A549 (cell line): Measurements from ENCODE around the gene ADD3. TPM values are rescaled to one million over a fixed set of nuclear protein-coding genes. Genes with fewer than 3 reads are reported as not detected.

Source experiments
- ATAC-seq, 2 experiments: fragments of 200-7000 bp in 1 of 2; fragments of >200 bp in 1 of 2; cut with Nextera tagmentation in 1 of 2; cut with Tn5 transposase in 1 of 2; 3 replicates each; pipeline versions ENCODE4 v1.8.0 to v1.9.1; 2018 to 2020; ENCODE audit warnings: mild to moderate bottlenecking in 1 of 2, moderate library complexity in 1 of 2
- CTCF ChIA-PET: fragments of 300-600 bp; sonication (Branson Sonifier 250); formaldehyde crosslinking; extraction: SDS; loops from one replicate; lab custom pipeline; 2021; ENCODE audit warnings: antibody characterized with exemption, inconsistent platforms; lab: Yijun Ruan, JAX
- POLR2A ChIA-PET: fragments of 350-600 bp; formaldehyde crosslinking; extraction: SDS; loops from one replicate; lab custom pipeline; 2021; ENCODE audit warnings: antibody characterized with exemption, inconsistent platforms; lab: Yijun Ruan, JAX
- DNase-seq, 2 experiments: peaks; one replicate each; pipeline versions ENCODE4 v3.0.0 to v3.0.0-alpha.2; 2011 to 2016; ENCODE audit warnings: low read depth in 1 of 2, low spot score in 1 of 2
- FAIRE-seq: peaks from 2 replicates; lab custom pipeline; 2011; peaks lifted over from hg19 to GRCh38; lab: Jason Lieb, UNC
- H3K27ac ChIP-seq, 2 experiments: fragments of >200 bp; sonication (Bioruptor Twin); formaldehyde crosslinking; 3 replicates each; pipeline ENCODE4 v1.5.1; 2016 to 2017
- H3K4me1 ChIP-seq: fragments of >200 bp; sonication (Bioruptor Twin); formaldehyde crosslinking; 3 replicates; pipeline ENCODE4 v1.6.1; 2016
- H3K4me2 ChIP-seq: fragments of >200 bp; sonication (Bioruptor Twin); formaldehyde crosslinking; 3 replicates; pipeline ENCODE4 v1.6.1; 2016
- H3K4me3 ChIP-seq: fragments of >200 bp; sonication (Bioruptor Twin); formaldehyde crosslinking; 3 replicates; pipeline ENCODE4 v1.5.1; 2016
- H3K9me3 ChIP-seq: fragments of >200 bp; sonication (Bioruptor Twin); formaldehyde crosslinking; 3 replicates; pipeline ENCODE4 v1.6.1; 2016
- BHLHE40 ChIP-seq: IDR thresholded peaks from 2 replicates; pipeline ENCODE4 v1.6.1; 2012; ENCODE audit warnings: low read depth, low read length, inconsistent platforms
- CHD2 ChIP-seq: fragments of 150-350 bp; IDR thresholded peaks from 2 replicates; pipeline ENCODE4 v1.6.1; 2014; ENCODE audit warnings: low read length; ENCODE audit not compliant: partially characterized antibody
- CTCF ChIP-seq: fragments of >200 bp; sonication (Bioruptor Twin); formaldehyde crosslinking; IDR thresholded peaks from 3 replicates; pipeline ENCODE4 v1.5.1; 2016
- FOSB ChIP-seq: fragments of 250-450 bp; sonication (Bioruptor Pico); IDR thresholded peaks from 2 replicates; pipeline ENCODE4 v1.5.0; 2020; ENCODE audit warnings: mild to moderate bottlenecking, moderate library complexity
- FOSL2 ChIP-seq, 2 experiments: fragments of 450-650 bp in 1 of 2; fragments of >200 bp in 1 of 2; sonication (Bioruptor Twin) in 1 of 2; formaldehyde crosslinking; IDR thresholded peaks; 2 replicates each; pipeline versions ENCODE4 v1.5.0 to v1.6.1; 2016 to 2020; ENCODE audit warnings: mild to moderate bottlenecking in 1 of 2, moderate library complexity in 1 of 2
- HDAC2 ChIP-seq: fragments of 200-600 bp; sonication (generic); IDR thresholded peaks from 2 replicates; pipeline ENCODE4 v1.6.1; 2016
- HEYL ChIP-seq: fragments of 250-450 bp; sonication (Bioruptor Pico); IDR thresholded peaks from 2 replicates; pipeline ENCODE4 v1.8.0; 2021; ENCODE audit warnings: mild to moderate bottlenecking, moderate library complexity
- HMGXB4 ChIP-seq: fragments of 250-450 bp; sonication (Bioruptor Pico); IDR thresholded peaks from 2 replicates; pipeline ENCODE4 v1.5.0; 2021; ENCODE audit warnings: mild to moderate bottlenecking, moderate library complexity, borderline replicate concordance
- HOXA7 ChIP-seq: fragments of 250-450 bp; sonication (Bioruptor Pico); IDR thresholded peaks from 2 replicates; pipeline ENCODE4 v1.5.0; 2020; ENCODE audit warnings: mild to moderate bottlenecking, moderate library complexity
- HOXB5 ChIP-seq: fragments of 250-450 bp; sonication (Bioruptor Pico); IDR thresholded peaks from 2 replicates; pipeline ENCODE4 v1.5.0; 2020; ENCODE audit warnings: mild to moderate bottlenecking, moderate library complexity
- JUN ChIP-seq, 2 experiments: fragments of >200 bp; sonication (Bioruptor Twin); formaldehyde crosslinking; IDR thresholded peaks; 2 replicates in 1 of 2; 3 replicates in 1 of 2; pipeline ENCODE4 v1.6.1; 2016 to 2017
- JUNB ChIP-seq: fragments of >200 bp; sonication (Bioruptor Twin); formaldehyde crosslinking; IDR thresholded peaks from 2 replicates; pipeline ENCODE4 v1.6.1; 2016
- KDM1A ChIP-seq: fragments of 200-600 bp; sonication (generic); IDR thresholded peaks from 2 replicates; pipeline ENCODE4 v1.6.1; 2016; ENCODE audit warnings: low read depth, mild to moderate bottlenecking
- NFE2L2 ChIP-seq: fragments of 150-350 bp; conservative IDR thresholded peaks from 2 replicates; pipeline ENCODE4 v1.6.1; 2014; ENCODE audit warnings: low read length
- PBX3 ChIP-seq: IDR thresholded peaks from 2 replicates; pipeline ENCODE4 v1.6.1; 2012
- PHF8 ChIP-seq: fragments of 200-600 bp; sonication (generic); IDR thresholded peaks from 2 replicates; pipeline ENCODE4 v1.6.1; 2016; ENCODE audit warnings: low read depth, mild to moderate bottlenecking, antibody characterized with exemption, moderate library complexity, borderline replicate concordance
- RAD21 ChIP-seq, 2 experiments: fragments of >200 bp in 1 of 2; sonication (Bioruptor Twin) in 1 of 2; formaldehyde crosslinking in 1 of 2; IDR thresholded peaks in 1 of 2; conservative IDR thresholded peaks in 1 of 2; 2 replicates in 1 of 2; 3 replicates in 1 of 2; pipeline ENCODE4 v1.6.1; 2012 to 2018; ENCODE audit warnings: inconsistent platforms in 1 of 2
- SMC3 ChIP-seq: fragments of >200 bp; sonication (Bioruptor Twin); formaldehyde crosslinking; IDR thresholded peaks from 3 replicates; pipeline ENCODE4 v1.6.1; 2018; ENCODE audit warnings: inconsistent platforms
- ZC3H11A ChIP-seq: fragments of 450-650 bp; IDR thresholded peaks from 2 replicates; pipeline ENCODE4 v1.6.1; 2014; ENCODE audit warnings: antibody characterized with exemption, mild to moderate bottlenecking
- ZSCAN20 ChIP-seq: fragments of 250-450 bp; sonication (Bioruptor Pico); IDR thresholded peaks from 2 replicates; pipeline ENCODE4 v1.8.0; 2022; ENCODE audit warnings: mild to moderate bottlenecking, moderate library complexity
- WGBS: methylation state at CpG from one replicate; pipeline ENCODE4 v1.1.6; 2017; ENCODE audit errors: missing lambda C conversion rate; 5-methylcytosine and 5-hydroxymethylcytosine counted together
- polyA plus RNA-seq, 4 experiments: library from polyadenylated mRNA; depleted of rRNA in 3 of 4; stranded (reverse); fragments of >200 nt; fragmentation: RNase III in 1 of 4; extraction: RNeasy Plus Mini Kit Qiagen cat#74134 plus additional on column Dnase treatment in 1 of 4; gene quantifications; 2 replicates in 3 of 4; 3 replicates in 1 of 4; pipeline ENCODE4 v1.2.3, GENCODE V29; 2011 to 2017

ADD3 gene
- polyA plus RNA-seq, 2 of the 4 experiments (the other 2 are of a cell fraction): 9.8 to 48.2 TPM

- TF ChIP-seq KDM1A: no peak
- no peak for TF ChIP-seq HOXA7 (CRISPR knock-in tag)
- TF ChIP-seq CHD2: no peak
- TF ChIP-seq HMGXB4 (CRISPR knock-in tag): no peak
- no peak for TF ChIP-seq FOSB (CRISPR knock-in tag)
- TF ChIP-seq ZC3H11A: no peak
- TF ChIP-seq BHLHE40: no peak
- Histone ChIP-seq H3K4me2 (no peak overlapping the region), H3K27ac (no peak overlapping the region), H3K4me3 (no peak overlapping the region), H3K4me1 (peaks cover 15% of the 10 kb centered on the region; the same call in 2 of the 3 replicates), H3K9me3 (no peaks in the 10 kb centered on the region)
- no peak for FAIRE-seq
- ChIA-PET CTCF (interaction anchor here (5.1 kb wide), 1 partner anchor 131 kb away, joined by 51 read pairs; no protein-coding TSS in a partner anchor), POLR2A (no interaction called here)
- DNase-seq: no peak
- WGBS: 55% methylated on average over 4 of the region's 4 CpGs
- no peak for ATAC-seq
Measured at GRCh38 chr10:110013630-110014293, 6.0 kb downstream of the ADD3 start.

GRCh38 chr10:110016039-110016438 lies 8.3 kb downstream of the ADD3 start:
- DNase-seq: peak; percentile 8 to 52
- Histone ChIP-seq H3K27ac (no peak overlapping the region), H3K4me1 (0 out of 3 replicates have a peak, but pooled peaks cover 5% of the 10 kb centered on the region), H3K4me2 (no peak overlapping the region), H3K9me3 (no peaks in the 10 kb centered on the region), H3K4me3 (no peak overlapping the region)
- ChIA-PET CTCF (interaction anchor here (0.5 to 5.1 kb wide), 9 partner anchors 14 to 190 kb away, joined by 3 to 51 read pairs (median 4); no protein-coding TSS in a partner anchor), POLR2A (interaction anchor here (1.4 kb wide), 1 partner anchor 132 kb away, joined by 7 read pairs; no protein-coding TSS in a partner anchor)
- TF ChIP-seq SMC3 (peak; percentile 51), RAD21 (conservative IDR thresholded peaks at IDR 0.05 in 1 of 2, IDR thresholded peaks at IDR 0.05 in 1 of 2) (peak; percentile 58 to 64), FOSB (CRISPR knock-in tag) (no peak), CTCF (peak; percentile 52; the same call in 2 of the 3 replicates)
- no peak for FAIRE-seq
- peak; percentile 78 to 85; a peak in 4 of 6 replicates for ATAC-seq

- no peak for TF ChIP-seq JUN (IDR thresholded peaks at IDR 0.05)
- no peak for TF ChIP-seq FOSL2 (IDR thresholded peaks at IDR 0.05)
- no peak for TF ChIP-seq FOSL2 (CRISPR knock-in tag; IDR thresholded peaks at IDR 0.05)
- TF ChIP-seq HDAC2: no peak
- no peak for TF ChIP-seq HMGXB4 (CRISPR knock-in tag)
- TF ChIP-seq HEYL: no peak
- no peak for TF ChIP-seq ZSCAN20 (CRISPR knock-in tag)
- TF ChIP-seq PBX3: no peak
- no peak for TF ChIP-seq JUNB
- TF ChIP-seq HOXA7 (CRISPR knock-in tag): no peak
- no peak for TF ChIP-seq HOXB5
- TF ChIP-seq PHF8: no peak
- TF ChIP-seq NFE2L2: no peak
- TF ChIP-seq SMC3: no peak
- Histone ChIP-seq H3K4me1 (0 out of 3 replicates have a peak, but pooled peaks cover 5% of the 10 kb centered on the region), H3K4me2 (no peak overlapping the region), H3K27ac (no peak overlapping the region), H3K9me3 (no peaks in the 10 kb centered on the region), H3K4me3 (no peak overlapping the region)
- FAIRE-seq (no peak), ATAC-seq (no peak), DNase-seq (no peak)
- WGBS: 86% methylated on average over 4 of the region's 4 CpGs
- CTCF ChIA-PET: no interaction called here
- POLR2A ChIA-PET: no interaction called here
Measured at GRCh38 chr10:110017052-110017451, 9.3 kb downstream of the ADD3 start.
